ENCODE data around the gene LRP10. TPM values are rescaled to one million over a fixed set of nuclear protein-coding genes. Genes with fewer than 3 reads are reported as not detected.

LRP10 gene
- total and polyA plus RNA-seq, 2 experiments from 2014 or later, result 56.2 to 117 TPM

GRCh38 chr14:22837114-22837749 is 34.3 kb upstream of the LRP10 start:
- peak; percentile 79 for DNase-seq (ENCODE audit: low spot score)
- Histone ChIP-seq H4K20me1 (ENCODE audit: insufficient read depth, poor library complexity, severe bottlenecking) (peaks cover 17% of the 10 kb centered on the region), H3K27me3 (no peaks in the 10 kb centered on the region), H3K9me3 (ENCODE audit: low read depth) (no peaks in the 10 kb centered on the region), H3K4me2 (peak overlapping the region; percentile 88), H2AFZ (peak overlapping the region; percentile 49), H3K9me2 (replicated peaks; ENCODE audit: insufficient read depth) (no peaks in the 10 kb centered on the region), H3K79me2 (peaks cover 58% of the 10 kb centered on the region), H3K27ac (peak overlapping the region; percentile 98), H3K36me3 (replicated peaks; ENCODE audit: insufficient read depth, low read depth) (no peaks in the 10 kb centered on the region), H3K4me1 (ENCODE audit: insufficient read depth) (peaks cover 15% of the 10 kb centered on the region), H3K4me3 (peak overlapping the region; percentile 89)
- 2% methylated on average over 50 of the region's 57 CpGs for WGBS (ENCODE audit: low lambda C conversion rate, missing lambda C conversion rate)
- no peak for TF ChIP-seq EZH2 (IDR thresholded peaks at IDR 0.05; ENCODE audit: borderline replicate concordance)
- TF ChIP-seq, protein P1, sequence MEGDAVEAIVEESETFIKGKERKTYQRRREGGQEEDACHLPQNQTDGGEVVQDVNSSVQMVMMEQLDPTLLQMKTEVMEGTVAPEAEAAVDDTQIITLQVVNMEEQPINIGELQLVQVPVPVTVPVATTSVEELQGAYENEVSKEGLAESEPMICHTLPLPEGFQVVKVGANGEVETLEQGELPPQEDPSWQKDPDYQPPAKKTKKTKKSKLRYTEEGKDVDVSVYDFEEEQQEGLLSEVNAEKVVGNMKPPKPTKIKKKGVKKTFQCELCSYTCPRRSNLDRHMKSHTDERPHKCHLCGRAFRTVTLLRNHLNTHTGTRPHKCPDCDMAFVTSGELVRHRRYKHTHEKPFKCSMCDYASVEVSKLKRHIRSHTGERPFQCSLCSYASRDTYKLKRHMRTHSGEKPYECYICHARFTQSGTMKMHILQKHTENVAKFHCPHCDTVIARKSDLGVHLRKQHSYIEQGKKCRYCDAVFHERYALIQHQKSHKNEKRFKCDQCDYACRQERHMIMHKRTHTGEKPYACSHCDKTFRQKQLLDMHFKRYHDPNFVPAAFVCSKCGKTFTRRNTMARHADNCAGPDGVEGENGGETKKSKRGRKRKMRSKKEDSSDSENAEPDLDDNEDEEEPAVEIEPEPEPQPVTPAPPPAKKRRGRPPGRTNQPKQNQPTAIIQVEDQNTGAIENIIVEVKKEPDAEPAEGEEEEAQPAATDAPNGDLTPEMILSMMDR (IDR thresholded peaks at IDR 0.05; ENCODE audit: poor library complexity), result no peak

GRCh38 chr14:22837750-22838538 is 33.6 kb upstream of the LRP10 start:
- Histone ChIP-seq H4K20me1 (ENCODE audit: insufficient read depth, poor library complexity, severe bottlenecking) (peaks cover 17% of the 10 kb centered on the region), H3K27me3 (no peaks in the 10 kb centered on the region), H3K36me3 (replicated peaks; ENCODE audit: insufficient read depth, low read depth) (no peaks in the 10 kb centered on the region), H3K4me3 (peak overlapping the region; percentile 89), H3K79me2 (peaks cover 58% of the 10 kb centered on the region), H3K4me1 (ENCODE audit: insufficient read depth) (peaks cover 15% of the 10 kb centered on the region), H3K9me2 (replicated peaks; ENCODE audit: insufficient read depth) (no peaks in the 10 kb centered on the region), H3K27ac (peak overlapping the region; percentile 98), H2AFZ (peak overlapping the region; percentile 49), H3K9me3 (ENCODE audit: low read depth) (no peaks in the 10 kb centered on the region), H3K4me2 (peak overlapping the region; percentile 88)
- peak; percentile 55 for DNase-seq (ENCODE audit: low spot score)
- TF ChIP-seq, protein P1 (IDR thresholded peaks at IDR 0.05; ENCODE audit: poor library complexity), result no peak
- TF ChIP-seq EZH2phosphoT487 (IDR thresholded peaks at IDR 0.05; ENCODE audit: low read depth, severe bottlenecking, unreplicated experiment) (no peak), EZH2 (IDR thresholded peaks at IDR 0.05; ENCODE audit: borderline replicate concordance) (no peak)
- WGBS (ENCODE audit: low lambda C conversion rate, missing lambda C conversion rate), result 12% methylated on average over 22 of the region's 25 CpGs

DNA sequence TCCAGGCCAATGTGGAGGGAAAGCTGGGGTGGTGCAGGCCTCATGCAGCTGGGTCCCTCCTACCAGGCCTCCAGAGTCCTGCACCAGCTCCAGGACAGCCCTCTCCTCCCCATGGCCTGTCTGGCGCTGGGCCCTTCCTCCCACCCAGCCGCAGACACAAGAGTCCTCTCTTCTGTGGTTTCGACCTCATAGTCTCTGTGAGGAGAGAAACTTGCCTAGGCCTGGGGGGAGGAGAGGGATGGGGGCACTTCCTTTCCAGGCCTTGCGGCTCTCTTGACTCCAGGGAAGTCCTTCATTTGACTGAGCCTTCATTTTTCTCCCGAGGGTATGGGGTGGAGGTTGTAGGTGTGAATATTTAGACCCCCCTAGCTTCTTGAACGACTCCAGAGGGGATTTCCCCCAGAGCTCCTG is 32.9 kb upstream of the LRP10 start:
- peaks cover 17% of the 10 kb centered on the region for H4K20me1 ChIP-seq (ENCODE audit: insufficient read depth, poor library complexity, severe bottlenecking)
- H2AFZ ChIP-seq, result no peak overlapping the region
- peaks cover 15% of the 10 kb centered on the region for H3K4me1 ChIP-seq (ENCODE audit: insufficient read depth)
- H3K27ac ChIP-seq, result peak overlapping the region; percentile 98
- no peaks in the 10 kb centered on the region for H3K9me3 ChIP-seq (ENCODE audit: low read depth)
- TF ChIP-seq EZH2phosphoT487 (IDR thresholded peaks at IDR 0.05; ENCODE audit: low read depth, severe bottlenecking, unreplicated experiment), result no peak
- TF ChIP-seq, protein P1 (IDR thresholded peaks at IDR 0.05; ENCODE audit: poor library complexity), result no peak
- no peak for TF ChIP-seq EZH2 (IDR thresholded peaks at IDR 0.05; ENCODE audit: borderline replicate concordance)
- peak overlapping the region; percentile 89 for H3K4me3 ChIP-seq
- no peaks in the 10 kb centered on the region for H3K9me2 ChIP-seq (replicated peaks; ENCODE audit: insufficient read depth)
- peaks cover 58% of the 10 kb centered on the region for H3K79me2 ChIP-seq
- no peaks in the 10 kb centered on the region for H3K27me3 ChIP-seq
- H3K36me3 ChIP-seq (replicated peaks; ENCODE audit: insufficient read depth, low read depth), result no peaks in the 10 kb centered on the region
- 38% methylated on average over 6 of the region's 6 CpGs for WGBS (ENCODE audit: low lambda C conversion rate, missing lambda C conversion rate)
- peak overlapping the region; percentile 88 for H3K4me2 ChIP-seq
- DNase-seq (ENCODE audit: low spot score), result peak; percentile 40

Measured in hepatocyte (in vitro differentiated cells).